Smooth muscle cell of the brain vasculature (primary cell): ENCODE measurements around the gene TNNI3K.

Experiments
- DNase-seq: peaks from one replicate; pipeline ENCODE4 v3.0.0-alpha.2; 2012; ENCODE audit warnings: low read depth, low spot score

TNNI3K gene

DNA sequence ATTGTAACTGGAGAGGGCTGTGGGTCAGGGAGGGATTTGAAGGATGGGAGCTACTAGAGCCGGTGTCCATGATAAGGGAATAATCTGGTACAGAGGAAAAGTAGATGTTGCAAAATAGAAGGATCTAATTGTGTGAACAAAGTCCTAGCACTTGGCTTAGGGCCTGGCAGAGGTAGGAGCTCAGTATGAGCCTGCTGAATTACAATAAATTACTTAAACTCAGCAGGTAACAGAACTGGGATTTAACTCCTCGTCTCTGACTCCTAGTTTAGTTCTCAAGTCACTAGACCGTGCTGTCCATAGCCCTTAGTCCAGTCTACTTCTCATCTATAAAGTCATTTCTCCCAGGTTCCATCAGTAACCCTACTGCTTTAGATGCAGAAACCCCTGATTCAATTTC is 157.0 kb downstream of the TNNI3K start:
- DNase-seq: no peak

DNA sequence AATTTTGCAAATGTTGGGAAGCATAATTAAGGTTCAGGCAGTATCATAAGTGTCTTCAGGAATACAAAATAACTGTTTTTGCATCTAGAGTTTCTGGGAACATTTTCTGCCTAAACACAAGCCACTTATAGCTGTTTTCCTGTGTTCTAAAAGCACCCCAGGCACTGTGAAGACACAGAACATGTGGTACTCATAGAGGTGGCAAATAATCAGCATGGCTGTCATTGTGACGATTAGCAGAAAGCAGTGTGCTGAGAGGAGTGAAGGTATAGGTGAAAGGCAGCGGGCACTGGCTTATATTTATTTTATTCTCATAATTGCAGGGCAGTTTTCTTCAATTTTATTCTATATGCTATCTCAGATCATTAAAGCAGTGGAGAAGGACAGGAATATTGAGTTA is 157.7 kb downstream of the TNNI3K start:
- no peak for DNase-seq

DNA sequence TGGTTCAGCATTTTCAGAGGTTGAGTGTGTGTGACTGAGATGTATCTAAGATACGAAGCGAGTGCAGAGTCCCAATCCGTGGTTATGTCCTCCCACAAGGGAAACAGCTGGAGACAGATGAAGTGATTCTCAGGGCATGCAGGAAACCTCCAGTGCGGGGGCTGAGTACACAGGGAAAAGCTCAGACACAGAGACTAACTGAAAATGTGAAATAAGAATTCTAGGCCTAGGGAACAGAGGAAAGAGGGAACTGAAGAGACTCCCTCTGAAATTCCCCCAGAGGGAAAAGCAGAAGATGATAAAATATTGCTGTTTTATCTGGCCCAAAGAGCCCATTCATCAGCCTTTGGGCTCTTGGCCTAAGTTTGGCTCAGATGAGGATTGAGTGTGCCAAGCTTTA is 160.4 kb downstream of the TNNI3K start:
- DNase-seq: no peak

DNA sequence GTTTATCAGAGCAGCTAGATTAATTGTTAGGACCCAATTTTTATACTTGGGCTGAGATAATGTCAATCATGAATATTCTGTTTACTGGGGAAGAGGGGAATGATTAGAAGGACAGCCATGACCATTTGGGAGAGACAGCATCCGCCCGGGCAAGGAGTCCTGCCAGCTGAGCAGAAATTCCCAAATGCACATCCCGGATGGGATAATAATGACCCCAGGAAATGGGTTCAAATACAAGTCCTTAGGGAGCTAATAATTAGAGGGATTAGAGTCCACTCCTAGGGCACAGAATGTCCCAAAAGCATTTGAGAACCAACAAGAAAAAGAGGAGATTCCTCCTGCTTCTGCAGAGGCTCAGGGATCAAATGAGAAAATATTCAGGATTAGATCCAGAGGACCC is 161.3 kb downstream of the TNNI3K start:
- no peak for DNase-seq

DNA sequence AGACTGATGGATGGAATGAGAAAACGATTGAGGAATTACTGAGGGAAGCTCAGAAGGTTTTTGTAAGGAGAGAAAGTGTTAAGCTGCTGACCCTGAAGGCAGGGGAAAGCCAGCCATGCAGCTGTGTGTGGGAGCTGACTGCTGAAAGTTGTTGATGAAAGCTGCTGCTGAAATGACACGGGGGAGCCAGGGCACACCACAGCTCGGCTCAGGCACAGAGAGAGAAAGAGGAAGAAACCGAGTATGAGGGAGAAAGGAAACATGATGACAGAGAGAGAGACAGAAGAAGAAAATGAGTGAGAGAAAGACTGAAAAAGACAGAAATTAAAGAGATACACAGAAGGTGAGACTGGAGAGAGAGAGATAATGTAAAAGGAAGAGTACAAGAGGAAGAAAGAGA is 161.7 kb downstream of the TNNI3K start:
- DNase-seq: no peak

DNA sequence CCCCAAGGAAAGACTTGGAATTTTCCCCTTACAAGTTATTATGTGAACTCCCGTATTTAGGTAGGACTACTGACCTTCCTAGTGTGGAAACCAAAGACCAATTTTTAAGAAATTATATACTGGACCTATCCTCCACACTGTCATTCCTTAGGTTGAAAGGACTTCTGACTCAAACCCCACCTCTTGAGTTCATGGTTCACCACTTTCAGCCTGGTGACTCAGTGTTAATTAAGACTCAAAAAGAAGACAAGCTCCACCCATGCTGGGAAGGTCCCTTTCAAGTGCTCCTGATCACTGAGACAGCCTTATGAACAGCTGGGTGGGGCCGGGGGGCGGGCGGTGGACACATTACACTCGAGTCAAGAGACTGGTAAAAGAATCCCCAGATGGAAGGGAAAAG is 164.1 kb downstream of the TNNI3K start:
- no peak for DNase-seq

DNA sequence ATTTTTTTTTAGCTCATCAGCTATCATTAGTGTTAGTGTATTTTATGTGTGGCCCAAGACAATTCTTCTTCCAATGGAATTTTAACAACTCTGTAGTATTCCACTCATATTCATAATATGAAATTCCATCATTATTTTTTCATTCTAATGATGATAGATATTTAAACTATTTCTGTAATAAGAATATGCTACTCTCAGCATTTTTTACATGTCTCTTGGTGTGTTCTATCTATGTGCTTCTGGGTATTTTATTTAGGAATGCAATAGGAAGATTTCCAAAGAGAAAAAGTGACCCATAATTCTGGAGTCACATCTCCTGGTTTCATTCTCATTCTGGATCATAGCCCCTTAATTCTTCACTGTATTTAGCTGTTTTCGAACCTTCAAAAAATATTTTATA is 167.7 kb downstream of the TNNI3K start:
- no peak for DNase-seq

DNA sequence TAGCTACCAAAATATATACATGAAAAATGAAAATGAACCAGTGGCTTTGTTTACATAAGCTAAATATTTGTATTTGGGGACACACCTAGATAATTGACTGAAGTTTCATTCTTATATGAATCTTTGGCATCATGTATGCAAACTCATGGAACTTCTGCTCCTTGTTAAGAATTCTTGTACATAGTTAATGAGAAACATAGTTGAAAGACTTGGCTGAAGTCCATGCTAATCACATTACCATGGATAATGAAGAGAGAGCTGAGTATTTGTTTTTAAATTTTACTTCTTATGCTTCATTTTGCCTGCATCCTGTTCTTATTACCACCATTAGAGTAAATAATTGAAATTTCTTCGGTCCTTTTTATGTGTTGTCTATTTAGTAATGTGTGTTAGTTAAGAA is 168.4 kb downstream of the TNNI3K start:
- no peak for DNase-seq

DNA sequence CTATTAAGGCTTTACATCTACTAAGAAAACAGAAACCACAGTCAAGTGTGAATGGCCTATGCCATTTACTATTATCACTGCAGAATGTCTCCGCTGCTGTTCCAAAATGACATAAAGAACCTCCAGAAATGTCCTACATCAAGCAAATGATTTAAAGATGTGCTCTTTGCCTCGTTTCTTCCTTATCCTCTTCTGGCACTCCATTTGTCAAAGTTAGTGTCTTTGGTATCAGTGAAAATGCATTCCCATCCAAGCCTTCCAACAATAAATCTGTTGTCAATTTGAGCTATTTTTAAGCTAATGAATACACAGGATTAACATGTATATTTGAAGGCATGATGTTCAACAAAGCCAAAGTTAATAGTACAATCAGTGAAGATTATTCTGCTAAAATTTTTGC is 171.6 kb downstream of the TNNI3K start:
- no peak for DNase-seq

DNA sequence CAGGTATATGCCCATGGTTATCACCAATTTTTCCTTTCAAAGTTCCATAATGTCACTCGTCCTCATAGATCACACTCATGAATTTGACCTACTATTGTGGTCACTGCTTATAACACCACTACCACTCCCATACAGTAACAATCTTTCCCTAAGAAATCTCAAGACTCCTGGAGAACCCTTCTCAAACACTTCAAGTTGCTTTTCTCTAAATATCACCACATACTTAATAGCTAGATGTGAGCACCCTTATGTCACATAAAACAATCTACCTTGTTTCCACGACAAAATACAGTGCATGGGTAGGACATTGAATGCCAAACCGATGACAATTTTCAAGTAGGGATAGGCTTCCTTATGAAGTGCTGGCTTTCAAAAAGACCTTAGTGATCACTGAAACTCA is 172.7 kb downstream of the TNNI3K start:
- DNase-seq: no peak

DNA sequence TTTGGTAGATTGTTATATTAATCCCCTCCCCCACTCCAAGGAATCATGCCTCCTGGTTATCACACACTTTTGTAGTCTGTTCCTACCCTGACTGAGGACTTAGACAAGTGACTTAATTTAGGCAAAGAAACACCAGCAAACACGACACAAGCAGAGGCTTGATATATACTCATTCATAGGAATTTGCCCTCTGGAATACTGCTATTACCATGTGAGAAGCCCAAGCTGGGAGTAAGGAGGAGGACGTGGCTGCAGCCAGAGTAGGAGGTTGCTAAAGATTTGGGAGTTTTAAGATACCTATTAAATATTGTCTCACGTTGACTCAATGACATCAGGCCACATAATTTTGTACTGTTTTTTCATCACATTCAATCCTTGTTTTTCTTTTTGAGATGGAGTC is 177.1 kb downstream of the TNNI3K start:
- DNase-seq: no peak

DNA sequence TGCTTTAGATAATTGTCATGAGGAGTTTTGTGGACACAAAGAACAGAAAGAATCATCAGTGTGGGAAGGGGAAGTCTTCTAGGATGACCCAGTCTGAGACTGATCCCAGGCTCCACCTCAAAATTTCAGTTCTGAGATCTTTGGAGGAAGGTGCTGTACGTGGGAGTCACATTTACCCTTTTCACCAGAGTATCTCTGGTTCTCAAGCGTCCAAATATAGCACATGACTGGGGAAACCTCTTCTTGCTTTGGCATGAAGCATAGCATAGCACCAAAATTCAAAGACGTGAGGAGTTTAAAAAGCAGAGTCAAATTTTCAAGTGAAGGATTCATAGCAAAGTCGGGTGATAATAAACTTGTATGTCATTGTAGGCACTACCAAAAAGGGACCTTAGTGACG is 180.7 kb downstream of the TNNI3K start:
- no peak for DNase-seq

DNA sequence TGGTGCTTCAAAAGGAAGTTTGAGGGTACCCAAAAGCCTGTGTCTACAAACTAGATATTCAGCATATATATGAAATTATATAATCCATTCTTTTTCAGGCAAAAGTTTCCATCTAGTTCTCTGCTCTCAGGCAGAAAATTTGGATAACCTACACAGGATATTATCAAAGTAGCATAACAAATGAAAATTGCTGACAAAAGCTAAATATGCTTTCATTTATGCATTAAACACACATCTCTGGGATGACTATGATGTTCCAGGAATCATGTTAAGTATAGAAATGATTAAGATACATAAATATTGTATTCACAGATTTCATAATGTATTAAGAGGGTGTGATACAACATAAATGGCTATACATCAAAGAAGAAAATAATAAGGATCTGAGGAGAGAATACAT is 184.4 kb downstream of the TNNI3K start:
- DNase-seq: no peak

DNA sequence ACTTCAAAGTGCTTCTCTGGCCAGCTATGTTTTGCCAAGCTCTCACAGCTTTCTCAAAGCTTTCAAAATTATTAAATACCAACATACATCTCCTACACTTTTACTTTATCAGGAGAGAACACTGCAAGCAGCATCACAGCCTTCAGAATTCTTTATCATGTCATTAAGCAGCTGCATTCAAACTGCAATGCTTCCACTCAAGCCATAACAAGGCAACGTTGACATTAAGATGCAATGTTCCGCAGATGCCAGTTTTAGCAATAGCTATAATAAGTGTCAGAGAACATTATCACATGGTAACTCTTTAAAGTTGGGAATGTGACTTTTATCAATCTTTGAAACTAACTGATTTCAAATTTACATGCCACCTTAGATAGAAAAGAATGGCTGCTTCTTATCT is 185.3 kb downstream of the TNNI3K start:
- no peak for DNase-seq

DNA sequence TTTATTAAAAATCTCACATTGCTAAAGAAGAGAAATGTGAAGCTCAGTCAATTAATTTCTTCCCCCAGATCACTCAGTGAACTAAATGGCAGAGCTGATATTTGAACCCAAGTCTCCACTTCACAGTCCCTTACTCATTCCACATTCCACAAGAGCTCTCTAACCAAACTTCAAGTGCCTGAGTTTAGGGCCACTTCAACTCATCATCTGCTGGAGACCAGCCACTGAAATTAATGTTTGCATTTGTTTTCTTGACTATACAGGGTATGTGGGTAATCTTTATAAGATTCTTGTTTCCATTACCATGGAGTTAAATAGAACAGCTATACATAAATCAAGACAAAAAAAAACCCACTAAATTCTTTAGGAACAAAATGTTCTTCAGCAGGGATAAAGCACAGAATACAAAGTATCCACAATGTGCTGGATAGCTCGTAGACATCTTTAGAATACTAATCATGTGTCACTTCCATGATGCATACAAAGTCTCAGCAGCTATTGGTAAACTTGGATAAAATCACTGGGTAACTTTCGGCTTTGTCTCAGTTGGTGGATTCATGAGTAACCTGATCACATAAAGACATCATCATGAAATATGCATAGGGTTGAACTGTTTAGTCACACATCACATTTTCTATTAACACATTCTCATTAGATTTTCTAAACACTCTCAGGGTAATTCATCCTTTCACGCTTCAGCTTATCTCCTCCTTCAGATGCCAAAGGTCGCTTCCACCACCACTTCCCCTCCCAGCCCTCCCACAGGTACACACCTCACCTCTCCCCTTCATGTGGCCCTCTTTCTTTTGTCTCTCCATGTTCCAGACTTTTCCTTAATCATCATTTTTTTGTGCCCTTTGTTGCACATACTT is 187.5 kb downstream of the TNNI3K start:
- DNase-seq: no peak

DNA sequence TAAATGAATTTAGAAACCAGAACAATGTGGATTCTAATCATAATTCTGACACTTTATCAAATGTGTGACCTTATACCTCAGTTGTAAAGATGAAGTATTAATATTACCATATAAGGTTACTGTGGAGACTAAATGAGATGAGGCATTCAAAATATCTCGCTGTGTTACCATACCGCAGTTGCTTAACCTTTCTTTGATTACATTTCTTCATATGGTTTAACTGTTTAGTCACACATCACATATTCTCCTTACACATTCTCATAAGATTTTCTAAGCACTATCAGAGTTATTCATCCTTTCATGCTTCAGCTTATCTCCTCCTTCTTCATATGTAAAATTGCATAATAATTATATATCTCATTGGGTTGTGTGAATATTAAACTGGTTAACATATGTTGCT is 188.3 kb downstream of the TNNI3K start:
- no peak for DNase-seq

DNA sequence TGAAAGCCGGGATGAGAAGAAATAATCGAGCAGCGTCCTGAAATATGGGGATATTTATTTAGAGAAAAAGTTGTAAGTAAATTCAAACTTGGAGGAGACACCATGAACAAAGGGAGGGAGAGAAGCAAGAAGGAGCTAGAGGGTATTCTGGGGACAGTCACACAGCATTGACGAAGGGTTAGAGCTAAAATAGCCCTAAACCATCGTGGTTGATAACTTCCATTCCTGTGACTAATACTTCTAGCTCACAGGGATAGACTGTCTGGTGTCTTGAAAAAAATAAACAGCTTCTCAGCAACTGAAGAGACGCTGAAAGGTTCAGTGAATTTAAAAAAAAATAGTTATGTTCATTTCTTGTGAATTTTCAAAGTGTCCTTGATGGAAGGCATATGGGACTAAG is 190.5 kb downstream of the TNNI3K start:
- no peak for DNase-seq

DNA sequence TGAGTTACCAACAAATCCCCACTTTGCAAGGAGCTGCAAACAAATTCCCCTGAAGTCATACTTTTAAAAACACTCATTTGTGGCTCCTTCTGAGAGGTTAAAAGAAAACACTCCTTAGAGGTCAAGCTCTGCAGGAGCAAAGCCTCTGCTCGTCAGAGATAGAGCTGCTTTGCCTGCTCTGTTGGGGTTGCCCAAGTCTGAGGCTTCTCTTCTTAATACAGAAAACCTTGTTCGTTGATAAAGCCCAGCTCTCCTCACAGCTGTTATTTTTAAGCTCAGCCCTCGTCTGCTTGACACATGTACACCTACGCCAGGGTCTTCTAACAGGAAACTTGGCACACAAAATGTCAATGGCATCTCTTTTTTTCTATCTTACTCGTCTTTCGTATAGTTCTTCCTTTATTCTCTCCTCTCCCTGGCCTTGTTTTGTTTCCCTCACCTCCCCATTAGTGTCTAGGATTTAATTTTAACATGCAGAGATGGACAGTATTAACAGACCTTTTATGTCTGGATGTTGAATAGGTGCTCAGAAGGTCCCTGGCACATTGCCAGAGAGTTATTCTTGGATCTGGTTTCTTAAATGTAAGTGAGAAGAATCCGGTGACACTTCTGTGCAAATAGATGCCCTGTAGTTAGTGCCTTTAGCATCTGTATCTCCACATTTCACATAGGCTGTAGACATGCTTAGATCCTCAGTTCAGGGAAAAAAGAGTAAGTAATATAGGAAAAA is 191.2 kb downstream of the TNNI3K start:
- no peak for DNase-seq

DNA sequence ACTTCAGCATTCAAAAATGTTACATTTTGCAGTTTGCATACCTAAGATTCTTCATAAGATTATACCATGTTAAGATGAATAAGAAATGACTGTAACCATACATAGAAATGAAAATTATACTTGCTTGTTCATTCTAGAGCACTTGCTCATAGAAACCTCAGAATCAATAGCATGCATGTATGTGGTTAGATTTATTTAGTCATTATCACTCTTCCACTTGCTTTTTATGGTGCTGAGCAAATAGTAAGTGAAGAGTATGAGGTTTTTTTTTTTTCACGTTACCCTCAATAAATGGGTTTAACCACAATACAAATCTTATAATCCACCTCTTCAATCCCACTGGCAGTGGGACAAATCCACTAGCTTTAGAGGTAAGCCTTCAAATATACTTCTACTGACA is 192.5 kb downstream of the TNNI3K start:
- DNase-seq: no peak

DNA sequence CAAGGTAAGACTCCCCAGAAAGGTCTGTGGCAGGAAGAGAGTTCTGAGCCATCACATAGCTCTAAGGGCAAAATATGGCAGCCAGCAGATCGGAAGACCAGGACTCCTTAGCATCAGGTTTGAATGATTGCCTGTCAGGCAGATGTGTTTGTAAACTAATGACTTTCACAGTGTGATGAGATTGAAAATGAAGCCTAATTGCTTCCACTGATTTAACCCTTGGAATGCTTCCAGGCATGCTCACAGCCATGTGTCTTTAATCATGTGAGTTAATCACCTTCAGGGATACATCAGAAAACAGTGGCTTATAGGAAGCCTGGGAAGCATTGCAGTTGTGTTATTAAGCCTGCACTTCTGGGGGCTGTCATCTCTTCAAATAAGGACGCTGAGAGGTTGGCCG is 194.4 kb downstream of the TNNI3K start:
- DNase-seq: no peak

DNA sequence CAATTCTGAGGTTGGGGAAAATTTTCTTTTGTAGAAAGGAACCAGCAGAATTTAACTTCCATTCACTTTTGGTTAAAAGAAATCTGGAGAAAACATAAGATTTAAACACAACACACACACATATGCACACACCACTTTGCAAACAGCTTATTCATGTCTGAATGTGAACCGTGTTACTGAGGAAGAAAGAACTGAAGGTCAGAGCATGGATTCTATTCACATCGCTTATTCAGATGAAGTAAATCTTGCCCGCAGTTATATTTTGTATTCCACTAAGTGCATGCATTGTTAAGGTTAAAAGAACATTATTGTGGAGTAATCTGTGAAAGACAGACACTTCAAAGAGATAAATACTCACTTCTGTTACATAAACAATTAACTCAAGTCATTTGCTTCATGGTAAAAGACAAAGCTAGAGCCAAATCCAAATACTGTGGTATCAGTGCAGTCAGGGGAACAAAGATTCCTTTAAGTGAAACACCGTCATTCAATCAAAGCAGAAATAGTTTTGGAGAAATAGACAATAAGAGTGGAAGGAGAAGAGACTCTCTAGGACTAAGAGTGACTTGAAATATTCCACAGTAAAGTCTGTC is 195.3 kb downstream of the TNNI3K start:
- DNase-seq: no peak

DNA sequence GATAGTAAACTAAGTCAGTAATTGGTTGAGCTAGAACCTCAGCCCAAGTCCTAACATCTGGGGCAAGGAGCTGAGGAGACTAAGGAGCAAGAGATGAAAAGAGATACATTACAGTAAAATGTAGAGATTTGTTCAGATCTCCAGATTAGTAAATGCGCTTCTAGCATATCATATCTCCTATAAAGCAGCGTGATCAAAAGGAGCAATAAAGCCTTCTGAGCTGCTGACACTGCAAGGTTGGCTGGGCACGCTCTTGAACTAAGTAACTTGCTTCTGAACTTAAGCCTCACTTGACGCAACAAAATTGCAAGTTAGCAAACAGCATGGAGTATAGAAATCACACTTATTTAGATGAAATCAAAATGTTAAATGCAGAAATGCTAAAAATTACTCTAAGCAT is 196.3 kb downstream of the TNNI3K start:
- DNase-seq: no peak

DNA sequence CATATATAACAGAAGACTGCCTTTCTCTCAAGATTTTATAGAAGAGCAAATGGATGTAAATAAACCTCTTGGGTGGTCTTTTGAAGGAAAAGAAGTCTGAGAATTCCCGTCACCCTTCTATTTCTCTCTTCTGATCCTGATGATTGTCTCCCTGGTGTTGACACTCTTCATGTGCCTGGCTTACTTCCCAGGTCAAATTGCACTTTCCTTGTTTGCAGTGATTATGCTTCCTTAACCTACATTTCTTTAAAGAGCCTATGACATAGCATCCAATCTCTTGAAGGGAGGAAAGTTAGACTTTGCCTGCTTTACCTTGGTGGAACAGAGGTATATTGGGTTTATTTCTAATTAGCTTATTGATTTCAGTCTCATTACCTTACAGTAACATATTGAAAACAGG is 197.1 kb downstream of the TNNI3K start:
- DNase-seq: no peak
